ENCODE measurements around the gene ITPRID2.

ITPRID2 gene

GRCh38 chr2:181882246-181883020 is 9.1 kb upstream of the ITPRID2 start:
- no peak for DNase-seq

- DNase-seq = no peak
These were observed 6.9 kb upstream of the ITPRID2 start for GRCh38 chr2:181884601-181885000.

- no peak for DNase-seq
These were observed 6.4 kb upstream of the ITPRID2 start for GRCh38 chr2:181885096-181885495.

GRCh38 chr2:181886192-181886591 is 5.3 kb upstream of the ITPRID2 start:
- DNase-seq = no peak

GRCh38 chr2:181887045-181887444 is 4.5 kb upstream of the ITPRID2 start:
- DNase-seq = no peak

GRCh38 chr2:181889776-181890175 is 1.8 kb upstream of the ITPRID2 start:
- no peak for DNase-seq

- no peak for DNase-seq
These were observed 1.3 kb upstream of the ITPRID2 start for GRCh38 chr2:181890271-181890670.

GRCh38 chr2:181891966-181892798 is 652 bp downstream of the ITPRID2 start:
- DNase-seq = peak; percentile 59

GRCh38 chr2:181892799-181893435 is 1.4 kb downstream of the ITPRID2 start:
- DNase-seq = peak; percentile 37

- no peak for DNase-seq
These were observed 2.9 kb downstream of the ITPRID2 start for GRCh38 chr2:181894381-181894780.

- DNase-seq = no peak
These were observed 4.3 kb downstream of the ITPRID2 start for GRCh38 chr2:181895818-181896217.

GRCh38 chr2:181896286-181896685 is 4.8 kb downstream of the ITPRID2 start:
- no peak for DNase-seq

- no peak for DNase-seq
These were observed 8.6 kb downstream of the ITPRID2 start for GRCh38 chr2:181900007-181900651.

GRCh38 chr2:181902625-181903024 is 11.1 kb downstream of the ITPRID2 start:
- no peak for DNase-seq

- peak; percentile 16 for DNase-seq
These were observed 12.6 kb downstream of the ITPRID2 start for GRCh38 chr2:181904022-181904632.

GRCh38 chr2:181907057-181907456 is 15.5 kb downstream of the ITPRID2 start:
- no peak for DNase-seq

GRCh38 chr2:181907635-181908034 is 16.1 kb downstream of the ITPRID2 start:
- DNase-seq = no peak

GRCh38 chr2:181910028-181910831 is 18.7 kb downstream of the ITPRID2 start:
- DNase-seq = no peak

- no peak for DNase-seq
These were observed 20.3 kb downstream of the ITPRID2 start for GRCh38 chr2:181911830-181912229.

- no peak for DNase-seq
These were observed 23.6 kb downstream of the ITPRID2 start for GRCh38 chr2:181915102-181915501.

Measured in NCI-H1092 treated with DMSO at 0.1 percent for 48 hours (cell line).